Spleen (tissue), 7 donors: ENCODE results near the gene PCAT7.

Experiments used
- POLR2A ChIP-seq, 3 donors: fragments of 450-650 bp; IDR thresholded peaks; one replicate each; pipeline ENCODE4 v1.5.1; 2017; ENCODE audit warnings: antibody characterized with exemption in 3 of 3, mild to moderate bottlenecking in 1 of 3
- POLR2AphosphoS5 ChIP-seq, 3 donors: sonication (generic); formaldehyde crosslinking; IDR thresholded peaks; one replicate each; pipeline ENCODE4 v1.5.1; 2017; ENCODE audit warnings: antibody characterized with exemption in 3 of 3
- TF ChIP-seq, protein P1 (sequence below), 11 experiments: fragments of 200-600 bp in 7 of 11; fragments of 450-650 bp in 4 of 11; sonication (generic) in 4 of 11; IDR thresholded peaks in 8 of 11; conservative IDR thresholded peaks in 3 of 11; 1 replicate in 7 of 11; 2 replicates in 4 of 11; pipeline versions ENCODE4 v1.4.0 to v1.8.0; 2016 to 2021; ENCODE audit warnings: antibody characterized with exemption in 11 of 11, inconsistent platforms in 4 of 11, mild to moderate bottlenecking in 1 of 11
- donor health status: DM: no; HTN: no; CAD: no; lungs with moderate emphysema.
- donor health status: DM: no; HTN: no; CAD: no.
- donor health status: DM: no; HTN: no; CAD: no.

DNA sequence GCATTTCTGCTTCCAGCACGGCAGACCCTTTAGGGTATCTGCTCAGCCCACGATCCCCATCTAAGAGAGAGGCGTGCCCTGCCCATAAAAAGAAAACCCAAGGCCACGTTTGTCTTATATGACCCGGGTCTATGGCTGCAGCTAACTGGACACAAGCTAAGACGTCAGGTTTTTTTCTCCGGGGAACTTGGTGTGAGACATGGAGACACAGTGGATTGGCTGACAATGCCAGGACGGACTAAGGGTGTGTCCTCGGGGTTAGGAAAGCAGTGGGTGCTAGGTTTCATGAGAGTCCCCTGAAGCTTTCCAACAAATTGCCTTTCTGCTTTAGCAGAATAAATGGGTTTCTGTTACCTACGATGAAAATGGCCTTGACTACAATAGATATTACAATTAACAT lies 45.8 kb downstream of the PCAT7 start:
- TF ChIP-seq POLR2A (IDR thresholded peaks at IDR 0.05) = no peak
- TF ChIP-seq, protein P1, sequence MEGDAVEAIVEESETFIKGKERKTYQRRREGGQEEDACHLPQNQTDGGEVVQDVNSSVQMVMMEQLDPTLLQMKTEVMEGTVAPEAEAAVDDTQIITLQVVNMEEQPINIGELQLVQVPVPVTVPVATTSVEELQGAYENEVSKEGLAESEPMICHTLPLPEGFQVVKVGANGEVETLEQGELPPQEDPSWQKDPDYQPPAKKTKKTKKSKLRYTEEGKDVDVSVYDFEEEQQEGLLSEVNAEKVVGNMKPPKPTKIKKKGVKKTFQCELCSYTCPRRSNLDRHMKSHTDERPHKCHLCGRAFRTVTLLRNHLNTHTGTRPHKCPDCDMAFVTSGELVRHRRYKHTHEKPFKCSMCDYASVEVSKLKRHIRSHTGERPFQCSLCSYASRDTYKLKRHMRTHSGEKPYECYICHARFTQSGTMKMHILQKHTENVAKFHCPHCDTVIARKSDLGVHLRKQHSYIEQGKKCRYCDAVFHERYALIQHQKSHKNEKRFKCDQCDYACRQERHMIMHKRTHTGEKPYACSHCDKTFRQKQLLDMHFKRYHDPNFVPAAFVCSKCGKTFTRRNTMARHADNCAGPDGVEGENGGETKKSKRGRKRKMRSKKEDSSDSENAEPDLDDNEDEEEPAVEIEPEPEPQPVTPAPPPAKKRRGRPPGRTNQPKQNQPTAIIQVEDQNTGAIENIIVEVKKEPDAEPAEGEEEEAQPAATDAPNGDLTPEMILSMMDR (IDR thresholded peaks at IDR 0.05 in 8 of 11, conservative IDR thresholded peaks at IDR 0.05 in 3 of 11) = no peak
- TF ChIP-seq POLR2AphosphoS5 (IDR thresholded peaks at IDR 0.05) = no peak
